Central memory CD8-positive, alpha-beta T cell (primary cell): ENCODE results near the gene TSACC.
A peak's percentile ranks its signal among the peaks of the same experiment; 100 is the strongest.

Source experiments
- ATAC-seq: fragments of 150-1000 bp; cut with Tn5 transposase; replicated peaks from 2 replicates; pipeline ENCODE4 v1.10.0; 2022; ENCODE audit warnings: mild to moderate bottlenecking, moderate FRiP score, moderate number of reproducible peaks; ENCODE audit not compliant: poor library complexity, severe bottlenecking; ENCODE audit errors: extremely low read depth
- DNase-seq, 2 donors: peaks; one replicate each; pipeline ENCODE4 v3.0.0; 2021; ENCODE audit warnings: low spot score in 2 of 2
- H3K27ac Mint-ChIP-seq: one replicate; pipeline ENCODE4 v1.8.0; 2022; ENCODE audit warnings: low read depth, mild to moderate bottlenecking, moderate library complexity, mixed read lengths
- H3K27me3 Mint-ChIP-seq: one replicate; pipeline ENCODE4 v1.8.0; 2022; ENCODE audit warnings: mixed read lengths
- H3K36me3 Mint-ChIP-seq: one replicate; pipeline ENCODE4 v1.8.0; 2022; ENCODE audit warnings: mild to moderate bottlenecking, moderate library complexity, mixed read lengths; ENCODE audit not compliant: insufficient read depth
- H3K4me1 Mint-ChIP-seq: one replicate; pipeline ENCODE4 v1.8.0; 2022; ENCODE audit warnings: mixed read lengths
- H3K4me3 Mint-ChIP-seq: one replicate; pipeline ENCODE4 v1.8.0; 2022; ENCODE audit warnings: mild to moderate bottlenecking, moderate library complexity, mixed read lengths
- H3K9me3 Mint-ChIP-seq: one replicate; pipeline ENCODE4 v1.8.0; 2022; ENCODE audit warnings: mixed read lengths

The TSACC gene

GRCh38 chr1:156356875-156357534 lies 18.7 kb downstream of the TSACC start:
- peak; percentile 37 to 46 for DNase-seq
- ATAC-seq = peak; percentile 92
- H3K9me3 Mint-ChIP-seq = no peaks in the 10 kb centered on the region
- peaks cover 9% of the 10 kb centered on the region for H3K4me1 Mint-ChIP-seq
- peaks cover 1% of the 10 kb centered on the region for H3K36me3 Mint-ChIP-seq
- peak overlapping the region; percentile 87 for H3K27ac Mint-ChIP-seq
- H3K4me3 Mint-ChIP-seq = no peak overlapping the region
- H3K27me3 Mint-ChIP-seq = peaks cover 49% of the 10 kb centered on the region

- Mint-ChIP-seq H3K27ac (no peak overlapping the region), H3K9me3 (no peaks in the 10 kb centered on the region), H3K4me3 (no peak overlapping the region), H3K4me1 (peaks cover 9% of the 10 kb centered on the region), H3K27me3 (peaks cover 49% of the 10 kb centered on the region), H3K36me3 (peaks cover 1% of the 10 kb centered on the region)
- no peak for ATAC-seq
- no peak for DNase-seq
These were observed 19.7 kb downstream of the TSACC start for GRCh38 chr1:156357977-156358376.

DNA sequence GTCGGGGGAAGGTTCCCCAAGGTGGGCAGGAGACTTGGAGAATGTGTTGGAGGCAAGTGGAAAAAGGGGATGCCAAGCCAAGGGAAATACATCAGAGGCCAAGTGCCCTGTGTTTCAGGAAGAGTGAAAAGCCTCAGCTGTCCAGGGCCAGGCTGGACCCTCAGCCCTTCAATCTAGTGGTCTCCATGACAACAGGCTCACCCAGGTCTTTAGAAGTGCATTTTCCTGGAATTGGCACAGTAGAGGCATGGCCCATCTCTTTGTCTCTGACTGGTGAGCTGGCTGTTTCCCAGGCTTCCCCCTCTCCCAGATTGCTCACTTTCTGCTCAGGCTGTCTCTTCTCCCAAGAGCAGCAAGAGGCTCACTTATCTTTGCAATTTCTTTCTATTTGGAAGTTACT lies 20.3 kb downstream of the TSACC start:
- DNase-seq = no peak
- H3K9me3 Mint-ChIP-seq = no peaks in the 10 kb centered on the region
- peaks cover 9% of the 10 kb centered on the region for H3K4me1 Mint-ChIP-seq
- H3K36me3 Mint-ChIP-seq = peaks cover 1% of the 10 kb centered on the region
- H3K4me3 Mint-ChIP-seq = no peak overlapping the region
- no peak for ATAC-seq
- H3K27me3 Mint-ChIP-seq = peaks cover 49% of the 10 kb centered on the region
- no peak overlapping the region for H3K27ac Mint-ChIP-seq

DNA sequence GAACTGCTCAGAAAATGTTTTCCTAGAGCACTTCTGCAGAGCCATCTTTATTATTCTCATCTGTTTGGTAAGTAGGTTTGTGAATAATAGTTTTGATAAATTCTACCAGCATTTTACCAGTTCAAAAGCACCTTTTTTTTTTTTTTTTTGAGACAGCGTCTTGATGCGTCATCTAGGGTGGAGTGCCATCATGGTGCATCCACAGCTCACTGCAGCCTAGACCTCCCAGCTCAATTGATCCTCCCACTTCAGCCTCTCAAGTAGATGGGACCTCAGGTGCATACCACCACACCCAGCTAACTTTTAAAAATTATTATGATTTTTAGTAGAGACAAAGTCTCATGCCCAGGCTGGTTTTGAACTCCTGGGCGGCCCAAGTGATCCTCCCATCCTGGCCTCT lies 20.9 kb downstream of the TSACC start:
- no peak for ATAC-seq
- peaks cover 1% of the 10 kb centered on the region for H3K36me3 Mint-ChIP-seq
- peaks cover 9% of the 10 kb centered on the region for H3K4me1 Mint-ChIP-seq
- no peak overlapping the region for H3K4me3 Mint-ChIP-seq
- H3K9me3 Mint-ChIP-seq = no peaks in the 10 kb centered on the region
- no peak overlapping the region for H3K27ac Mint-ChIP-seq
- DNase-seq = no peak
- peaks cover 55% of the 10 kb centered on the region for H3K27me3 Mint-ChIP-seq

DNA sequence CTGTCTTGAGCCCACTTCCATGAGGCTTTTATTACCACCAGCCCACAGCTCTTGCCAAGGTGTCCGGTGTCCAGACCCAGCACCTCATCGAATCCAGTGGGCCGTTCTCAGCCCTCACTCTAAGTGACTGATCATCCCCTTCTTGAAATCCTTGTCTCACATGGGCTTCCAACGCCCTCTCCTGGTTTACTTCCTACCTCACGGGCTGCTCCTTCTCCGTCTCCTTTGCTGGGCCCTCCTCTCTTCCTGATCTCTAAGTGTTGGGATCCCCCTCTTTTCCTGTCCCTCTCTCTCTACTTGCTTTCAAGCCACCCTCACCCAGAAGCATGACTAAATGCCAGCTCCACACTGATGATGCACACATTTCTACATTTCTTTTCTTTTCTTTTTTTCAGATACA lies 21.6 kb downstream of the TSACC start:
- Mint-ChIP-seq H3K9me3 (no peaks in the 10 kb centered on the region), H3K27ac (no peak overlapping the region), H3K4me3 (no peak overlapping the region), H3K27me3 (peaks cover 55% of the 10 kb centered on the region), H3K36me3 (peaks cover 1% of the 10 kb centered on the region), H3K4me1 (peaks cover 9% of the 10 kb centered on the region)
- ATAC-seq = no peak
- no peak for DNase-seq

DNA sequence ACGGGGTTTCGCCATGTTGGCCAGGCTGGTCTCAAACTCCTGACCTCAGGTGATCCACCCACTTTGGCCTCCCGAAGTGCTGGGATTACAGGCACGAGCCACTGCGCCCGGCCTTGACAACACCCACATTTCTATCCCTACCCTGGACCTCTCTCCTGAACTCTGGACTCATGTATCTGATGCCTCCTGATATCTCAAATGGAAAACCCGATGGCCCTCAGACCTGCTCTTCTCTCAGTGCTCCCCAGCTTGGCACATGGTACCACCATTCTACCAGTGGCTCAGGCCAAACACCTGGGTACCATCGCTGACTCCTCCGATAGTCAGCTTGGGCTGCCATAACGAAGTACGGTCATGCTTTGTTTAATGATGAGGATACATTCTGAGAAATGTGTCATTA lies 22.2 kb downstream of the TSACC start:
- H3K36me3 Mint-ChIP-seq = peaks cover 1% of the 10 kb centered on the region
- DNase-seq (no peak), ATAC-seq (no peak)
- H3K4me1 Mint-ChIP-seq = peaks cover 9% of the 10 kb centered on the region
- no peak overlapping the region for H3K4me3 Mint-ChIP-seq
- no peaks in the 10 kb centered on the region for H3K9me3 Mint-ChIP-seq
- H3K27ac Mint-ChIP-seq = no peak overlapping the region
- H3K27me3 Mint-ChIP-seq = peaks cover 55% of the 10 kb centered on the region

DNA sequence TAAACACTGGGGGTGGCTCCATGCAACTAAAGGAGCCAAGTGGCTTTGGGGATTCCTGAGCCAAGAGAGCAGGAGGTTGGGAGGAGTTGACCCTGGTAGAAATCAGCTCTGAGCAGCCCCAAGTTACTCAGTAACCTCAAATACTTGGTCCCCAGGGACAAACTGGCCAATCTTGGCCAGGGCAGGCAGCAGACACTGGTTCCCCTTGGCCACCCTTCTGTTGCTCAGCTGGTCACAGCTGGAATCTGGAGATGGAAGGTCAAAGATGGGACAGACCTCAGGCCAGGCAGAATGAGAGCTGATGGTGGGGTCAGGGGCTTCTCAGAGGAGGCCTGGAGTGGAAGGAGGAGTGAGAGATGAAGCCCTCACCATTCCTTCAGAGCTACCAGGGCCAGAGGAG lies 27.4 kb downstream of the TSACC start:
- peaks cover 5% of the 10 kb centered on the region for H3K4me1 Mint-ChIP-seq
- H3K27ac Mint-ChIP-seq = no peak overlapping the region
- peaks cover 60% of the 10 kb centered on the region for H3K27me3 Mint-ChIP-seq
- DNase-seq (no peak), ATAC-seq (no peak)
- H3K4me3 Mint-ChIP-seq = no peak overlapping the region
- H3K9me3 Mint-ChIP-seq = no peaks in the 10 kb centered on the region
- no peaks in the 10 kb centered on the region for H3K36me3 Mint-ChIP-seq

GRCh38 chr1:156366378-156367166 lies 28.2 kb downstream of the TSACC start:
- H3K36me3 Mint-ChIP-seq = no peaks in the 10 kb centered on the region
- H3K4me1 Mint-ChIP-seq = peaks cover 5% of the 10 kb centered on the region
- DNase-seq = no peak
- no peaks in the 10 kb centered on the region for H3K9me3 Mint-ChIP-seq
- H3K27me3 Mint-ChIP-seq = peaks cover 61% of the 10 kb centered on the region
- no peak for ATAC-seq
- no peak overlapping the region for H3K27ac Mint-ChIP-seq
- no peak overlapping the region for H3K4me3 Mint-ChIP-seq

DNA sequence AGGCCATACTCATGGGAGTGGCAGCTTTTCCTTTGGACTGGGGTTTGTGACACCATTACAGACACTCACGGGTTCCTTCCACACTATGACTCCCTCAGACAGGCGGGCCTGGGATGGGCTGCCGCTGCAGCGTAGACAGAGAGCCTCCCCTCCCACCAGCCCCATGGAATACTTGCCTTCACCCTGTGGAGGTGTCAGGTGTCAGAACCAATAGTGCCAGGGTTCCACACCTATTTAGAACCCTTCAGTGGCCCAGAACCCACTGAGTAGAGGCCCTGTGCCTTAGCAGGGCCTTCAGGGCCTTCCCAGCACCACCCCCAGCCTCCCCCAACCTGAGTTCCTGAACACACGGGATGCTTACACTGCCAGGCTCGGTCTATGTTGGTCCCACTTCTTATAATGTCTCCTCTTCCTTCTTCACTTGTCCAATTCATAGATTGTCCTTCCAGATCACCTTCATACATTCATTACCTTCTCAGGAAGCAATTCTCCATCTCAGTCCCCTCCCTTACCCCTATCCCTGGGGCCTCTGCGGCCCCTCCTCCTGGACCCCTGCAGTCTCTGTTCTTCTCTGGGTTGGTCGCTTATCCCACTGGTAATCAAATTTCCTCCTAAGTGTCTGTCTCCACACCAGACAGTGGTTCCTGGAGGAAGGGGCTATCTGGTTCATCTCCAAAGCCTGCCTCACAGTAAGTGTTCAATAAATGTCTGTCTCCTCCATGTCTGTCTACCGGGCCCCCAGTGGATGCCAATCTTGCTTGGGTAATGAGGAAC lies 29.2 kb downstream of the TSACC start:
- Mint-ChIP-seq H3K9me3 (no peaks in the 10 kb centered on the region), H3K36me3 (no peaks in the 10 kb centered on the region), H3K27me3 (peaks cover 71% of the 10 kb centered on the region), H3K4me3 (no peak overlapping the region), H3K27ac (no peak overlapping the region), H3K4me1 (peaks cover 5% of the 10 kb centered on the region)
- ATAC-seq (no peak), DNase-seq (no peak)

- Mint-ChIP-seq H3K4me1 (peaks cover 5% of the 10 kb centered on the region), H3K27me3 (peaks cover 75% of the 10 kb centered on the region), H3K36me3 (no peaks in the 10 kb centered on the region), H3K4me3 (no peak overlapping the region), H3K9me3 (no peaks in the 10 kb centered on the region), H3K27ac (no peak overlapping the region)
- ATAC-seq (no peak), DNase-seq (no peak)
These were observed 29.9 kb downstream of the TSACC start for GRCh38 chr1:156368157-156368658.

- no peak for ATAC-seq
- no peak within 1 kb of the TSS for H3K27ac Mint-ChIP-seq
- H3K27me3 Mint-ChIP-seq = peaks cover 71% of the 10 kb centered on the region
These were observed 30.8 kb downstream of the TSACC start, which contains the start of gene RHBG for GRCh38 chr1:156368889-156369684. TSS of gene RHBG (plus strand) at chr1:156369211. CDS start at chr1:156369250, 39 bp downstream.

More at GRCh38 chr1:156368889-156369684, 30.8 kb downstream of the TSACC start, which contains the start of gene RHBG:
- Mint-ChIP-seq H3K9me3 (no peaks in the 10 kb centered on the region), H3K4me3 (peak within 1 kb of the TSS; percentile 48), H3K4me1 (peaks cover 5% of the 10 kb centered on the region), H3K36me3 (no peaks in the 10 kb centered on the region)
- no peak for DNase-seq
